ENCODE measurements around the gene WDR89. TPM values are rescaled to one million over a fixed set of nuclear protein-coding genes. Genes with fewer than 3 reads are reported as not detected.
"Not testable (repeated sequence)": the region's sequence is repeated elsewhere in the genome, so short reads cannot be mapped to it uniquely, and the experiment has no call there.

The WDR89 gene
- total RNA-seq, 4 donors from 2014 or later = 5.9 to 18.8 (median 12.5) TPM

GRCh38 chr14:63633801-63634200, 7.9 kb downstream of the WDR89 start:
- ATAC-seq = no peak
- peaks cover 0 to 8% (median 0%) of the 10 kb centered on the region in 3 donors for H3K9me3 ChIP-seq
- H3K36me3 ChIP-seq = no peaks in the 10 kb centered on the region
- H3K27me3 ChIP-seq = no peaks in the 10 kb centered on the region
- H3K27ac ChIP-seq = no peak overlapping the region
- 65 to 73% methylated on average over 6 to 7 of the region's 7 CpGs for WGBS, 2 donors (ENCODE audit: low coverage in 1 of 2)
- no peak overlapping the region for H3K4me3 ChIP-seq
- no peaks in the 10 kb centered on the region for H3K4me1 ChIP-seq
- TF ChIP-seq POLR2AphosphoS5 (IDR thresholded peaks at IDR 0.05) (no peak), CTCF (IDR thresholded peaks at IDR 0.05) (no peak), POLR2A (IDR thresholded peaks at IDR 0.05) (no peak), EP300 (IDR thresholded peaks at IDR 0.05) (no peak)

- no peaks in the 10 kb centered on the region for H3K36me3 ChIP-seq
- no peak overlapping the region for H3K27ac ChIP-seq
- TF ChIP-seq CTCF (IDR thresholded peaks at IDR 0.05) (peak in 2 of 4 experiments; percentile 18 to 37), POLR2A (IDR thresholded peaks at IDR 0.05) (no peak), EP300 (IDR thresholded peaks at IDR 0.05) (no peak)
- ATAC-seq = no peak
- no peaks in the 10 kb centered on the region for H3K4me1 ChIP-seq
- peaks cover 0 to 8% (median 0%) of the 10 kb centered on the region in 3 donors for H3K9me3 ChIP-seq
- no peak overlapping the region for H3K4me3 ChIP-seq
- no peaks in the 10 kb centered on the region for H3K27me3 ChIP-seq
Measured at GRCh38 chr14:63632932-63633514, 8.6 kb downstream of the WDR89 start.

GRCh38 chr14:63624701-63625100, 17.0 kb downstream of the WDR89 start:
- H3K9me3 ChIP-seq = no peaks in the 10 kb centered on the region
- no peak overlapping the region for H3K4me3 ChIP-seq
- H3K36me3 ChIP-seq = peaks cover 0 to 24% of the 10 kb centered on the region in 2 donors
- H3K27ac ChIP-seq = no peak overlapping the region
- no peaks in the 10 kb centered on the region for H3K27me3 ChIP-seq
- H3K4me1 ChIP-seq = no peaks in the 10 kb centered on the region
- 63 to 85% methylated on average over 4 of the region's 4 CpGs for WGBS, 2 donors (ENCODE audit: low coverage in 1 of 2)
- no peak for ATAC-seq
- TF ChIP-seq POLR2AphosphoS5 (IDR thresholded peaks at IDR 0.05) (no peak), EP300 (IDR thresholded peaks at IDR 0.05) (no peak), POLR2A (IDR thresholded peaks at IDR 0.05) (no peak), CTCF (IDR thresholded peaks at IDR 0.05) (no peak)

GRCh38 chr14:63624203-63624602, 17.5 kb downstream of the WDR89 start:
- Histone ChIP-seq H3K4me1 (no peaks in the 10 kb centered on the region), H3K27ac (no peak overlapping the region), H3K9me3 (no peaks in the 10 kb centered on the region), H3K27me3 (no peaks in the 10 kb centered on the region), H3K36me3 (peaks cover 0 to 24% of the 10 kb centered on the region in 2 donors), H3K4me3 (no peak overlapping the region)
- ATAC-seq = no peak
- WGBS, 2 donors (ENCODE audit: low coverage in 1 of 2) = 98% methylated on average over 4 of the region's 4 CpGs; no CpG with 5 or more reads in 1 of the 2 donors
- TF ChIP-seq EP300 (IDR thresholded peaks at IDR 0.05) = no peak
- TF ChIP-seq POLR2A (IDR thresholded peaks at IDR 0.05) = no peak
- TF ChIP-seq CTCF (IDR thresholded peaks at IDR 0.05) = no peak
- TF ChIP-seq POLR2AphosphoS5 (IDR thresholded peaks at IDR 0.05) = no peak

GRCh38 chr14:63621975-63622374, 19.7 kb downstream of the WDR89 start:
- not testable (repeated sequence) for H3K9me3 ChIP-seq, ATAC-seq, H3K4me1 ChIP-seq, H3K27ac ChIP-seq, H3K4me3 ChIP-seq, H3K27me3 ChIP-seq
- H3K36me3 ChIP-seq = peaks cover 0 to 24% of the 10 kb centered on the region in 2 donors
- WGBS, 2 donors (ENCODE audit: low coverage in 1 of 2) = 84 to 88% methylated on average over 4 to 6 of the region's 7 CpGs
